Uterus (tissue), 2 donors: ENCODE results near the gene COMMD6.
"Not testable (repeated sequence)": the region's sequence is repeated elsewhere in the genome, so short reads cannot be mapped to it uniquely, and the experiment has no call there.

Experiments used
- POLR2A ChIP-seq, 2 donors: fragments of 450-650 bp; IDR thresholded peaks; one replicate each; pipeline ENCODE4 v1.6.1; 2016; ENCODE audit warnings: antibody characterized with exemption in 2 of 2, mild to moderate bottlenecking in 1 of 2, moderate library complexity in 1 of 2
- TF ChIP-seq, protein P1 (sequence below), 4 experiments: fragments of 200-600 bp in 2 of 4; fragments of 450-650 bp in 2 of 4; sonication (generic) in 2 of 4; IDR thresholded peaks; one replicate each; pipeline ENCODE4 v1.5.1; 2016 to 2019; ENCODE audit warnings: antibody characterized with exemption in 4 of 4, mild to moderate bottlenecking in 2 of 4, moderate library complexity in 1 of 4

DNA sequence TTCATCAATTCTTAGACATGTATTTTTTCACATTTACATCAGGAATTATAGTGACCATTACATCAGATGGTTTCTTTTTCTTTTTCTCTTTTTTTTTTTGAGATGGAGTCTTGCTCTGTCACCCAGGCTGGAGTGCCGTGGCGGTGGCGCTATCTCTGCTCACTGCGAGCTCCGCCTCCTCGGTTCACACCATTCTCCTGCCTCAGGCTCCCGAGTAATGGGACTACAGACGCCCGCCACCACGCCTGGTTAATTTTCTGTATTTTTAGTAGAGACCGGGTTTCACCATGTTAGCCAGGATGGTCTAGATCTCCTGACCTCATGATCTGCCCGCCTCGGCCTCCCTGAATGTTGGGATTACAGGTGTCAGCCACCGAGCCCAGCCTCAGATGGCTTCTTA is 7.7 kb upstream of the COMMD6 start:
- TF ChIP-seq, protein P1, sequence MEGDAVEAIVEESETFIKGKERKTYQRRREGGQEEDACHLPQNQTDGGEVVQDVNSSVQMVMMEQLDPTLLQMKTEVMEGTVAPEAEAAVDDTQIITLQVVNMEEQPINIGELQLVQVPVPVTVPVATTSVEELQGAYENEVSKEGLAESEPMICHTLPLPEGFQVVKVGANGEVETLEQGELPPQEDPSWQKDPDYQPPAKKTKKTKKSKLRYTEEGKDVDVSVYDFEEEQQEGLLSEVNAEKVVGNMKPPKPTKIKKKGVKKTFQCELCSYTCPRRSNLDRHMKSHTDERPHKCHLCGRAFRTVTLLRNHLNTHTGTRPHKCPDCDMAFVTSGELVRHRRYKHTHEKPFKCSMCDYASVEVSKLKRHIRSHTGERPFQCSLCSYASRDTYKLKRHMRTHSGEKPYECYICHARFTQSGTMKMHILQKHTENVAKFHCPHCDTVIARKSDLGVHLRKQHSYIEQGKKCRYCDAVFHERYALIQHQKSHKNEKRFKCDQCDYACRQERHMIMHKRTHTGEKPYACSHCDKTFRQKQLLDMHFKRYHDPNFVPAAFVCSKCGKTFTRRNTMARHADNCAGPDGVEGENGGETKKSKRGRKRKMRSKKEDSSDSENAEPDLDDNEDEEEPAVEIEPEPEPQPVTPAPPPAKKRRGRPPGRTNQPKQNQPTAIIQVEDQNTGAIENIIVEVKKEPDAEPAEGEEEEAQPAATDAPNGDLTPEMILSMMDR (IDR thresholded peaks at IDR 0.05) = not testable (repeated sequence)
- not testable (repeated sequence) for TF ChIP-seq POLR2A (IDR thresholded peaks at IDR 0.05)
